HG02870 (cell line): ENCODE measurements around the gene NBPF20.
"Not testable (repeated sequence)": the region's sequence is repeated elsewhere in the genome, so short reads cannot be mapped to it uniquely, and the experiment has no call there.

ENCODE experiments used
- ATAC-seq: cut with Tn5 transposase; IDR thresholded peaks from one replicate; pipeline ENCODE4 v1.9.1; 2021; ENCODE audit warnings: mild to moderate bottlenecking, moderate library complexity; ENCODE audit not compliant: unreplicated experiment

NBPF20 gene

GRCh38 chr1:145430830-145431229, 5.4 kb upstream of the NBPF20 start:
- ATAC-seq = not testable (repeated sequence)

DNA sequence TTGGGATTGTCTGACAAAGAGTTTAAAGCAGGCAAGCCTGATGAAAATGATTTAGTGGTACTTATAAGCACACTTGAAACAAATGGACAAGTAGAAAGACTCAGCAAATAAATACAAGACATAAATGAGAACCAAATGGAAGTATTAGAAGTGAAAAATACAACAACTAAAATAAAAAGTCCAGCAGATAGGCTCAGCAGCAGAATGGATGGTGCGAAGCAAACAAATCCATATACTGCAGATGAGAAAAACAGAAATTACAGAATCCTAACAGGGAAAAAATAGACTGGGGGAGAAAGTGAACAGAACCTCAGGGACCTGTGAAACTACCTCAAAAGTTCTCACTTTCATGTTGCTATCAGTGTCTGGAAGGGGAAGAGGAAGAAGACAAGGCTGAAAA, 3.9 kb upstream of the NBPF20 start:
- ATAC-seq = not testable (repeated sequence)

DNA sequence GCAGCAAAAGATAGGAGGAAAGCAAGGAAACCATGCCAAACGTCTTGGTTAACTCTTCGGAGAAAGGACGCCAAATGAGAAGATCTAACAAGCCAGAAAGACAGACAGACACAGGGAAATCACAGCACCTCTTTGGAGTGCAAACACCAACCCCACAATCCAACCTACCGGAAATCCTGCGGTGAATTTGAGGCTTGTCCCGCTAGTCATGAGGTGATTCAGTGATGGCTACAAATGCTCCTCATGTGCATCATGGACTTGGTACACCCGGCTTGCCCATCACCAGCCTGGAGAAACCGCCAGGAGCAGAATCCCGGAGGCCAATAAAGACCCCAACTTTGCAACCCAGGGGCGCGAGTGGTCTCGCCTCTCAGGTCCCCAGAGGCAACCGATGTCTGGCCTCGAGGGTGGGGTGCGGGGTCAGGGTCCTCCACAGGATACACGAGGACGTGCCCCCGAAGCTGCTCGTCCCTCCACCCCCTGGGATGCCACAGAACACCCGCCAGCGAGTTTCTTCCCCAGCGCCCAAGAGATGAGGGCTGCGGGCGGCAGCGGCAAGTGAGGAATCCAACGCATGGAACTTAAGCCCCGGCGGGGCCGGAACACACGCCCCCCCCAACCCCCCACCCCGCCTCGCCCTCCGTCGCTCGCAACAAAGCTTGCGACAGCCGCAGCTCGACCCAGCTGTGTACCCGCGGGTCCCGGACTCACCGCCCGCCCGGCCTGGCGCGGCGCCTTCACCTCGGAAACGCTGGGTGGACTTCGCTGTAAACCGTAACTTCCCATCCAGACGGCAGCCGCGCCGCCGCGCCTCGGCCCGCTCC, 579 bp downstream of the NBPF20 start:
- peak; percentile 61 for ATAC-seq

GRCh38 chr1:145415149-145415548, 10.3 kb downstream of the NBPF20 start:
- ATAC-seq = not testable (repeated sequence)

DNA sequence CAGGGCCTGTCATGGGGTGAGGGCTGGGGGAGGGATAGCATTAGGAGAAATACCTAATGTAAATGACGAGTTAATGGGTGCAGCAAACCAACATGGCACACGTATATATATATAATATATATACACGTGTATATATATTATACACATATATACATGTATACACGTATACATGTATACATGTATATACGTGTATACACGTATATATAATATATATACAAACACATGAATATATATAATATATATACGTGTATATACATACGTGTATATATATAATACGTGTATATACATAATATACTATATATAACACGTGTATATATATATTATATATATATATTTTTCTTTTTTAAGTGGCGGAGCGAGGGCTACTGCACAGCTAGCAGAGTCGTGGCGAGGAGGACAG, 18.1 kb downstream of the NBPF20 start:
- not testable (repeated sequence) for ATAC-seq

GRCh38 chr1:145404949-145405348, 20.5 kb downstream of the NBPF20 start:
- ATAC-seq = not testable (repeated sequence)

DNA sequence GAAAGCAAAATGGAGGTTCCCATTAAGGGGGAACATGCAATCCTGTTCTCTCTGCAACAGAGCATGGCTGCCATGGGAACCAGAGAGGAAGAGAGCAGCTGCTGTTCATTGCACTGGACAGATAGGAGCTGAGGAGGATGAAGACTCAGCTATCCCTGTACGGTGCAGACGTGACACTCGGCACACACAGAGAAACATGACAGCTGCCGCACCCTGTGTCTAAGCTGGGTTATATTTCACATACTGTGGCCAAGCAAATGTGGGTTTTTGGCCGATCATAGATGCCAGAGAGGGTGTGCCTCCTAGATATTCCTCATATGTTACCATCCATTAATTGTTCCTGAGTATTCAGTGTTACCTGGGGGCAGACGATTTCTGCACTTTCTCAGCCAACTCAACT, 24.7 kb downstream of the NBPF20 start:
- not testable (repeated sequence) for ATAC-seq
